ENCODE data around the gene GOLGA6L7.

Gene GOLGA6L7

GRCh38 chr15:28887339-28888174, 39.1 kb upstream of the GOLGA6L7 start:
- TF ChIP-seq CTCF (IDR thresholded peaks at IDR 0.05; ENCODE audit: extremely low read depth, insufficient read depth, missing control alignments): no peak
- no peak for DNase-seq (ENCODE audit: low spot score)
- in situ Hi-C loops (cut with MboI; ENCODE audit: low pct_unique_long_range_greater_than_20kb, low sequenced_read_pairs, unreplicated experiment): no loop called here

- TF ChIP-seq CTCF (IDR thresholded peaks at IDR 0.05; ENCODE audit: extremely low read depth, insufficient read depth, missing control alignments): no peak
- in situ Hi-C loops (cut with MboI; ENCODE audit: low pct_unique_long_range_greater_than_20kb, low sequenced_read_pairs, unreplicated experiment): no loop called here
- DNase-seq (ENCODE audit: low spot score): no peak
These were observed 38.2 kb upstream of the GOLGA6L7 start for GRCh38 chr15:28886431-28887338.

- in situ Hi-C loops (cut with MboI; ENCODE audit: low pct_unique_long_range_greater_than_20kb, low sequenced_read_pairs, unreplicated experiment): no loop called here
- no peak for DNase-seq (ENCODE audit: low spot score)
- TF ChIP-seq CTCF (IDR thresholded peaks at IDR 0.05; ENCODE audit: extremely low read depth, insufficient read depth, missing control alignments): no peak
These were observed 37.4 kb upstream of the GOLGA6L7 start, which contains the start of gene APBA2 for GRCh38 chr15:28885630-28886430. Gene APBA2, plus strand, starts transcription at chr15:28885974. Its CDS starts 167,911 bp downstream, at chr15:29053885.

GRCh38 chr15:28885128-28885629, 36.7 kb upstream of the GOLGA6L7 start:
- no peak for TF ChIP-seq CTCF (IDR thresholded peaks at IDR 0.05; ENCODE audit: extremely low read depth, insufficient read depth, missing control alignments)
- no peak for DNase-seq (ENCODE audit: low spot score)
- in situ Hi-C loops (cut with MboI; ENCODE audit: low pct_unique_long_range_greater_than_20kb, low sequenced_read_pairs, unreplicated experiment): no loop called here

- TF ChIP-seq CTCF (IDR thresholded peaks at IDR 0.05; ENCODE audit: extremely low read depth, insufficient read depth, missing control alignments): no peak
- in situ Hi-C loops (cut with MboI; ENCODE audit: low pct_unique_long_range_greater_than_20kb, low sequenced_read_pairs, unreplicated experiment): no loop called here
- DNase-seq (ENCODE audit: low spot score): no peak
These were observed 35.9 kb upstream of the GOLGA6L7 start for GRCh38 chr15:28884151-28884940.
